Naive thymus-derived CD4-positive, alpha-beta T cell (primary cell): ENCODE data around the gene METTL16. TPM values are rescaled to one million over a fixed set of nuclear protein-coding genes. Genes with fewer than 3 reads are reported as not detected.
A peak's percentile ranks its signal among the peaks of the same experiment; 100 is the strongest.

Experiments used
- ATAC-seq: fragments of 150-1000 bp; cut with Tn5 transposase; 2 replicates; pipeline ENCODE4 v1.10.0; 2021; ENCODE audit warnings: mild to moderate bottlenecking, moderate library complexity
- CTCF ChIA-PET: fragments of 350-600 bp; sonication (Branson Sonifier 250); formaldehyde crosslinking; loops from one replicate; lab custom pipeline; 2021; ENCODE audit warnings: antibody characterized with exemption; lab: Charles Lee
- POLR2A ChIA-PET: fragments of 350-600 bp; sonication (Branson Sonifier 250); formaldehyde crosslinking; loops from one replicate; lab custom pipeline; 2021; ENCODE audit warnings: antibody characterized with exemption, inconsistent platforms; lab: Charles Lee
- DNase-seq, 9 donors: peaks; one replicate each; pipeline versions ENCODE4 v3.0.0 to v3.0.0-alpha.2; 2020 to 2022; ENCODE audit warnings: mixed read lengths in 1 of 9
- H3K27ac ChIP-seq: one replicate; pipeline ENCODE4 v1.7.0; 2013; ENCODE audit warnings: mild to moderate bottlenecking, low read depth, low read length, moderate library complexity
- H3K27me3 ChIP-seq, 2 donors: one replicate each; pipeline ENCODE4 v1.7.0; 2013; ENCODE audit warnings: low read length in 2 of 2, mild to moderate bottlenecking in 2 of 2, moderate library complexity in 2 of 2; ENCODE audit not compliant: control insufficient read depth in 2 of 2, insufficient read depth in 2 of 2
- H3K36me3 ChIP-seq, 3 experiments: 1 replicate in 2 of 3; 2 replicates in 1 of 3; pipeline ENCODE4 v1.7.0; 2013; ENCODE audit warnings: low read length in 3 of 3, mild to moderate bottlenecking in 3 of 3, moderate library complexity in 1 of 3; ENCODE audit not compliant: insufficient read depth in 3 of 3, control insufficient read depth in 2 of 3
- H3K4me1 ChIP-seq, 2 donors: one replicate each; pipeline ENCODE4 v1.7.0; 2013; ENCODE audit warnings: low read length in 2 of 2, mild to moderate bottlenecking in 2 of 2, moderate library complexity in 1 of 2; ENCODE audit not compliant: control insufficient read depth in 2 of 2, insufficient read depth in 2 of 2
- H3K4me3 ChIP-seq: 2 replicates; pipeline ENCODE4 v1.7.0; 2013; ENCODE audit warnings: mild to moderate bottlenecking, low read length
- H3K9me3 ChIP-seq, 3 experiments: 1 replicate in 2 of 3; 2 replicates in 1 of 3; pipeline ENCODE4 v1.7.0; 2013; ENCODE audit warnings: low read length in 3 of 3; ENCODE audit not compliant: control insufficient read depth in 2 of 3
- H3K27ac Mint-ChIP-seq, 9 donors: one replicate each; pipeline ENCODE4 v1.8.0; 2020 to 2022; ENCODE audit warnings: mixed read lengths in 9 of 9, mild to moderate bottlenecking in 8 of 9, moderate library complexity in 5 of 9, inconsistent platforms in 2 of 9
- H3K27me3 Mint-ChIP-seq, 5 donors: one replicate each; pipeline ENCODE4 v1.8.0; 2021 to 2022; ENCODE audit warnings: mixed read lengths in 5 of 5, mild to moderate bottlenecking in 1 of 5
- H3K36me3 Mint-ChIP-seq, 5 donors: one replicate each; pipeline ENCODE4 v1.8.0; 2020 to 2022; ENCODE audit warnings: mixed read lengths in 5 of 5, mild to moderate bottlenecking in 3 of 5, inconsistent platforms in 1 of 5
- H3K4me1 Mint-ChIP-seq, 7 donors: one replicate each; pipeline ENCODE4 v1.8.0; 2020 to 2022; ENCODE audit warnings: mixed read lengths in 7 of 7, mild to moderate bottlenecking in 3 of 7, inconsistent platforms in 1 of 7
- H3K4me3 Mint-ChIP-seq, 10 donors: one replicate each; pipeline ENCODE4 v1.8.0; 2020 to 2022; ENCODE audit warnings: mild to moderate bottlenecking in 10 of 10, mixed read lengths in 10 of 10, moderate library complexity in 6 of 10, inconsistent platforms in 2 of 10
- H3K9me3 Mint-ChIP-seq, 11 donors: one replicate each; pipeline ENCODE4 v1.8.0; 2020 to 2022; ENCODE audit warnings: mixed read lengths in 11 of 11, mild to moderate bottlenecking in 4 of 11, inconsistent platforms in 1 of 11, moderate library complexity in 1 of 11
- intact Hi-C, 2 donors: fragments of 100-400 bp; cut with micrococcal nuclease; formaldehyde crosslinking; loops; one replicate each; pipeline ENCODE4 v1.15.1; 2023
- polyA plus RNA-seq, 2 donors: library from polyadenylated mRNA; unstranded; fragments of 300-500 nt; fragmentation: Illumina TruSeq; gene quantifications; one replicate each; pipeline ENCODE4 v1.2.3, GENCODE V29; 2021
- total RNA-seq, 6 experiments: library from RNA in 5 of 6; stranded (reverse) in 5 of 6; gene quantifications; 1 replicate in 5 of 6; 2 replicates in 1 of 6; pipeline ENCODE4 v1.2.3 and lab custom pipeline; 2021 to 2026

The METTL16 gene, protein sequence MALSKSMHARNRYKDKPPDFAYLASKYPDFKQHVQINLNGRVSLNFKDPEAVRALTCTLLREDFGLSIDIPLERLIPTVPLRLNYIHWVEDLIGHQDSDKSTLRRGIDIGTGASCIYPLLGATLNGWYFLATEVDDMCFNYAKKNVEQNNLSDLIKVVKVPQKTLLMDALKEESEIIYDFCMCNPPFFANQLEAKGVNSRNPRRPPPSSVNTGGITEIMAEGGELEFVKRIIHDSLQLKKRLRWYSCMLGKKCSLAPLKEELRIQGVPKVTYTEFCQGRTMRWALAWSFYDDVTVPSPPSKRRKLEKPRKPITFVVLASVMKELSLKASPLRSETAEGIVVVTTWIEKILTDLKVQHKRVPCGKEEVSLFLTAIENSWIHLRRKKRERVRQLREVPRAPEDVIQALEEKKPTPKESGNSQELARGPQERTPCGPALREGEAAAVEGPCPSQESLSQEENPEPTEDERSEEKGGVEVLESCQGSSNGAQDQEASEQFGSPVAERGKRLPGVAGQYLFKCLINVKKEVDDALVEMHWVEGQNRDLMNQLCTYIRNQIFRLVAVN
- total RNA-seq (10 to 100 TPM; 33.5 to 67.7 (median 52.7) TPM), polyA plus RNA-seq (10 to 100 TPM; 21.0 to 31.4 TPM), total RNA-seq (lab: John Stamatoyannopoulos, UW) (102 reads per million, percentile 85 among the genes with 10 or more reads in this experiment)

DNA sequence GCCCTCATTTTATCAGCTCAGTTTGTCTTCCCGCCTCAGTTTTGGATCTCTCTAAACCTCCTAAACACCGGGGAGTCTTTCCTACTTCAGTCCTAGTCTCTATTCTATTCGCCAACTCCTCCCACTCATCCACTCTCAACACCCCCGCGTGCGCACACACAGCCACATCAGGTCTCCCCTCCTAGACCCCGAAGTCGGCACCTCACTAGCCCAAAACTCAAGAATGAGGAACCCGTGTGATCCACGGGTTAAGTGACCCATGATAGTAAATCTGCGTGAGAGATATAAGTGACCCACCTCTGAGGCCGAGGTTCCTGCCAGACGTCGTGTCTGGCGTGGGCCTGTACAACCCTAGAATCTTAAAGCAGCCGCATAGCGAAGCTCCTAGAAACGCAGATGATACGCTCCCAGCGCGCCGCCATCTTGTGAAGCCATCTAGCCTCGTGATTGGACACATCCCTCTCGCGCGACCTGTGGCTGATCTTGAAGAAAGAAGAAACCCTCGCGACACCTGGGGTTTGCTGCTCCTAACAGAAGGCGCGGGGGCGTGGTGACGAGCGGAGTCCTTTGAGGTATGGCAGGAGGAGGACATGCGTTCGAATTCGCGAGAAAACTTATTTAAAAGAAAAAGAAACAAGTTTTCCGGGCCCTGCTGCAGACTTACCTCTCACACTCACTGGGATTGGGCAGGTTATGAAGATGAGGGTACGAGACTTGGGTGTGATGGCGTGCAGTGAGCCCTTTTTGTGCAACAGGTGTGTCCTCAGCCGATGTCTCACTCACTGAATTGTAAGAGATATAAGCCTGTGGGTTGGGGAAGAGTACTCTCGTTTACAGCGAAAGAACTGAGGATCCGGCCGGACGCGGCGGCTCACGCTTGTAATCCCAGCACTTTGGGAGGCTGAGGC, at the start of gene METTL16:
METTL16 (minus strand) TSS at position 427 of the 908 bp plus-strand sequence. CDS start 9,557 bp downstream, outside the sequence.
- H3K4me1 Mint-ChIP-seq = peaks cover 13 to 22% (median 15%) of the 10 kb centered on the region in 7 donors
- H3K4me3 Mint-ChIP-seq = peak within 1 kb of the TSS in 2 of 10 donors; percentile 33 to 55
- peaks cover 9 to 14% of the 10 kb centered on the region in 2 donors for H3K4me1 ChIP-seq
- peaks cover 4 to 13% (median 12%) of the 10 kb centered on the region in 5 donors for H3K36me3 Mint-ChIP-seq
- H3K27me3 Mint-ChIP-seq = no peaks in the 10 kb centered on the region
- H3K4me3 ChIP-seq = peak within 1 kb of the TSS; percentile 74
- H3K9me3 Mint-ChIP-seq = no peaks in the 10 kb centered on the region
- ATAC-seq (peak; percentile 99), DNase-seq (peak; percentile 86 to 99 (median 95))
- H3K27me3 ChIP-seq = no peaks in the 10 kb centered on the region
- POLR2A ChIA-PET = interaction anchor here (0.5 to 2.4 kb wide), 15 partner anchors 21 to 863 kb away, joined by 3 to 10 read pairs (median 4); partner anchors contain the start of genes PAFAH1B1 and RILP
- CTCF ChIA-PET = no interaction called here
- peak within 1 kb of the TSS; percentile 89 for H3K27ac ChIP-seq
- H3K36me3 ChIP-seq = no peaks in the 10 kb centered on the region
- H3K9me3 ChIP-seq = no peaks in the 10 kb centered on the region
- peak within 1 kb of the TSS in 2 of 9 donors; percentile 32 to 77 for H3K27ac Mint-ChIP-seq
- intact Hi-C loops = loop anchor here (1.0 to 5.0 kb wide), 6 partner anchors 82 to 1856 kb away; partner anchors contain the start of genes CLUH (in 2 of the 2), MNT (in 2 of the 2), PAFAH1B1 (in 2 of the 2) and UBE2G1 (in 1 of the 2)

DNA sequence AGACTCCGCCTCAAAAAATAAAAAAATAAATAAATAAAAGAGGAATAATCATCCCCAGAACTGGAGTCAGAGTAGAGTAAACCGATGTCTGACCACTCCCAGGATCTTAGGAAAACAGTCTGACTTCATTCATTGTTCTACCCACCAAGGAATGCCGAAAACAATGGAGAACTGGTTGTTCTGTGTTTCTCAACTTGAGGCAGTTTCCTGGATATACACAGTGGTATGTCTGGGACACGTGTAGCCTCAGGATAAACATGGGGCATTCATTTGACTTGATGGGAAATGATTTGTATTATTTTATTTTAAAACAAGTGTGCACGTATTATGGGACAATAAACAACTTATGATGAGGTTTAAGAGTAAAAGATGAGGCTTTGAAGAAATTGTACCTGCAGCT, 49.0 kb upstream of the METTL16 start:
- ChIA-PET POLR2A (no interaction called here), CTCF (no interaction called here)
- Mint-ChIP-seq H3K27ac (no peak overlapping the region), H3K4me1 (peaks cover 6 to 22% (median 16%) of the 10 kb centered on the region in 7 donors), H3K36me3 (peaks cover 0 to 8% (median 0%) of the 10 kb centered on the region in 5 donors), H3K27me3 (peaks cover 0 to 9% (median 0%) of the 10 kb centered on the region in 5 donors), H3K4me3 (no peak overlapping the region), H3K9me3 (peaks cover 0 to 6% (median 0%) of the 10 kb centered on the region in 11 donors)
- H3K4me1 ChIP-seq = peaks cover 0 to 7% of the 10 kb centered on the region in 2 donors
- no peak overlapping the region for H3K27ac ChIP-seq
- H3K4me3 ChIP-seq = no peak overlapping the region
- intact Hi-C loops = no loop called here
- H3K27me3 ChIP-seq = no peaks in the 10 kb centered on the region
- no peak for ATAC-seq
- no peaks in the 10 kb centered on the region for H3K9me3 ChIP-seq
- DNase-seq = no peak
- no peaks in the 10 kb centered on the region for H3K36me3 ChIP-seq

DNA sequence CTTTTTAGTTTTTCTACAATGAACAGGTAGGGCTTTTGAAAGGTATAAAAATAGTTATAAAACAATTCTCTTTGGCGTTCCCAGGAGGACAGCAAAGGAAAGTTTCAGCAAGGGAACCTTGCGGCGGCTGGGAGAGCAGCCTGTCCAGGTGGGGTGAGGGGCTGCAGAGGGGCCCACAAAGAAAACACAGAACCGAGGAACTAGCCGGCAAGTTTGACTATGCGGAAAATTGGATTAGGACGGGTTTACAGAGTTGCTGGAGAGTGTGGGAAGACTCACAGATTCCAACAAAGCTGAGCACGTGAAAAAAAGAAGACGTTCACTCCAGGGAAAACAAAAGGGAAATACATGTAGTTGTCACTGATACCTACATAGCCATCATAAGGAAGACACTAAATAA, 40.2 kb upstream of the METTL16 start:
- H3K4me3 Mint-ChIP-seq = no peak overlapping the region

DNA sequence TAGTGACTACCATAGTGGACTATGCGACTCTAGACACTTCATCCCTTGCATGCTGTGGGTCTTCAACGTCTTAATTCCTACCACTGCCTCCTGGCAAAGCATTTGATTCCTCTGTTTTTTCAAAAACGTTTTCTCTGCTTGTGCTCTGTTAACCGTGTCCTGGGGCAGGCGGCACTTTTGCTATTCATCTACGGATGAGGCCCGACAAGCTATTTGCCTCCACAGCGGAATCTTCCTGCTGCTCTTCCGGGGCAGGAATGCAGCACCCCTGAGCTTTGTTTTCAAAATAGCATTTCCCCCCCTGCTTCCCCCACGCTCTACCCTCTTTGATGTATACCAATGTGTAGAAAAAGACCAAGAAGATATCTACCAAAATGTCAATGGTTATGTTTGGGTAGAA, 39.8 kb upstream of the METTL16 start:
- H3K36me3 Mint-ChIP-seq = no peaks in the 10 kb centered on the region
- peaks cover 0 to 2% (median 0%) of the 10 kb centered on the region in 11 donors for H3K9me3 Mint-ChIP-seq
- intact Hi-C loops = no loop called here
- Histone ChIP-seq H3K36me3 (no peaks in the 10 kb centered on the region), H3K27ac (no peak overlapping the region), H3K9me3 (no peaks in the 10 kb centered on the region), H3K4me3 (no peak overlapping the region), H3K4me1 (no peaks in the 10 kb centered on the region), H3K27me3 (no peaks in the 10 kb centered on the region)
- H3K27ac Mint-ChIP-seq = peak overlapping the region in 1 of 9 donors; percentile 67
- ATAC-seq = no peak
- peaks cover 0 to 7% (median 0%) of the 10 kb centered on the region in 5 donors for H3K27me3 Mint-ChIP-seq
- ChIA-PET CTCF (no interaction called here), POLR2A (no interaction called here)
- no peak for DNase-seq
- peak overlapping the region in 1 of 10 donors; percentile 43 for H3K4me3 Mint-ChIP-seq
- H3K4me1 Mint-ChIP-seq = peaks cover 0 to 6% (median 0%) of the 10 kb centered on the region in 7 donors

More for the DNA sequence above, 40.2 kb upstream of the METTL16 start:
- H3K4me3 ChIP-seq = no peak overlapping the region
- H3K27ac ChIP-seq = no peak overlapping the region
- intact Hi-C loops = no loop called here
- no peak for DNase-seq
- H3K4me1 ChIP-seq = no peaks in the 10 kb centered on the region
- Mint-ChIP-seq H3K27ac (no peak overlapping the region), H3K27me3 (peaks cover 0 to 7% (median 0%) of the 10 kb centered on the region in 5 donors), H3K4me1 (peaks cover 0 to 6% (median 0%) of the 10 kb centered on the region in 7 donors), H3K36me3 (no peaks in the 10 kb centered on the region), H3K9me3 (peaks cover 0 to 2% (median 0%) of the 10 kb centered on the region in 11 donors)
- H3K36me3 ChIP-seq = no peaks in the 10 kb centered on the region
- no peaks in the 10 kb centered on the region for H3K27me3 ChIP-seq
- no peaks in the 10 kb centered on the region for H3K9me3 ChIP-seq
- ChIA-PET POLR2A (no interaction called here), CTCF (no interaction called here)
- ATAC-seq = no peak

DNA sequence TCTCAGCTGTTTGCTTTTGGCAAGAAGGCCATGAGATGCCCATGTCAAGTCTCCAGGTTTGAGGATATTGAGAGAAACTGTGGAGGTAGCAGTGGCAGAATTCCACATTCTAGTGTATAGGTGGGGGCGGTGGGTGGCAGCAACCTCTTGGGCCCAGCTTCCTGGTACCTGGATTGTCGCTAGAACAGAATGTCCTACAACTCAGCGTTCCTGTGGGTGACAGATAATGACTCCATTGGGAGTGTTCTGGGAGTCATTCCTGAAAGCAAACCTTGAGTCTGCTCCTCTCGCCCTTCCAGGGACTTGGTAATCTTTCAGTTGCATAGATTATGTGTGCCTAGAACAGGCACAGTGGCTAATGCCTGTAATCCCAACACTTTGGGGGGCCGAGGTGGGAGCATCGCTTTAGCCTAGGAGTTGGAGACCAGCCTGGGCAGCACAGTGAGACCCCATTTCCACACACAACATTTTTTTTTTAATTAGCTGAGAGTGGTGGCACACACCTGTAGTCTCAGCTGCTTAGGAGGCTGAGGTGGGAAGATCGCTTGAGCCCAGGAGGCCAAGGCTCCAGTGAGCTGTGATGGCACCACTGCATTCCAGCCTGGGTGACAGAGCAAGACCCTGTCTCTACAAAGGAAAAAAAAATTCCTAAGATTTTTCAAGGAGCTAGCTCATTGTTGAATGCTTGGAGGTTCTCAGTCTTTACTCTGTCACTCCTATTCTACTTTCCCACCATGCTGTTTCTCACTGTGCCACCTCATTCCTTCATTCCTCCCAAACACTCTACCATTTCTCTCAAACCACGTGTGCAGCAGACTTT, 37.9 kb upstream of the METTL16 start:
- H3K4me1 Mint-ChIP-seq = peaks cover 0 to 6% (median 0%) of the 10 kb centered on the region in 7 donors
- Histone ChIP-seq H3K9me3 (no peaks in the 10 kb centered on the region), H3K27me3 (no peaks in the 10 kb centered on the region), H3K36me3 (no peaks in the 10 kb centered on the region), H3K27ac (no peak overlapping the region), H3K4me3 (no peak overlapping the region), H3K4me1 (no peaks in the 10 kb centered on the region)
- H3K27me3 Mint-ChIP-seq = peaks cover 0 to 7% (median 5%) of the 10 kb centered on the region in 5 donors
- ChIA-PET POLR2A (no interaction called here), CTCF (no interaction called here)
- H3K36me3 Mint-ChIP-seq = no peaks in the 10 kb centered on the region
- intact Hi-C loops = no loop called here
- ATAC-seq = no peak
- peaks cover 0 to 2% (median 0%) of the 10 kb centered on the region in 11 donors for H3K9me3 Mint-ChIP-seq
- no peak overlapping the region for H3K27ac Mint-ChIP-seq
- H3K4me3 Mint-ChIP-seq = no peak overlapping the region
- no peak for DNase-seq
